Measurements from ENCODE around the gene UPF2.
"Not testable (repeated sequence)": the region's sequence is repeated elsewhere in the genome, so short reads cannot be mapped to it uniquely, and the experiment has no call there.

UPF2 gene

DNA sequence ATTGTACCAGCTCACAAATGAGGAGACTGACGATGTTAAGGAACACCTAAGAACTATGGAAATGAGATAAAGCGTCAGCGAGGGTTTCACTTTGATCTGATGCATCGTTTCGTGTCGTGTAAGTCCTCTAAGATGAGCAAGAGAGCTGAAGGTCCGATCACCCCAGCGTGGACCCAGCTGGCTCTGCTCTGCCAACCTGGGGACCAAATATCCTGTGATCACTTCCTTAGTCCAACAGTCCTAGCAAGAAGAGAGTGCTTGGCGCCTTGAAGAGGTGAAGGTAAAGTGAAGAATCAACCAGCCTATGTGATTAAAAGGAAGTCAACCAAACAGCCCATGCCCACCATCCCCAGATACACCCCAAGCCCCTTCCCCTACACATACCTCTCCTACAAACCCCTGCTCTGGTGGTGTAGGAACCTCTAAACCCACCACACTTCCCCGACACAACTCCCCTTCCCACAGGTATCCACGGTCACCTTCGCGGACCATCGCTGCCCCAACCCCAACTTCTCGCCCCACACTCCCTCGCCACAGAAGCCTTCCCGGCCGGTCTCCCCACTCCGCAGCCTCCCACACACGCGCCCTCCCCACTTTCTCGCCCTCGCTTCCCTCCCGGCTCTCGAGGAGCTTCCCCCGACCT is 722 bp downstream of the UPF2 start:
- DNase-seq: peak; percentile 66

DNA sequence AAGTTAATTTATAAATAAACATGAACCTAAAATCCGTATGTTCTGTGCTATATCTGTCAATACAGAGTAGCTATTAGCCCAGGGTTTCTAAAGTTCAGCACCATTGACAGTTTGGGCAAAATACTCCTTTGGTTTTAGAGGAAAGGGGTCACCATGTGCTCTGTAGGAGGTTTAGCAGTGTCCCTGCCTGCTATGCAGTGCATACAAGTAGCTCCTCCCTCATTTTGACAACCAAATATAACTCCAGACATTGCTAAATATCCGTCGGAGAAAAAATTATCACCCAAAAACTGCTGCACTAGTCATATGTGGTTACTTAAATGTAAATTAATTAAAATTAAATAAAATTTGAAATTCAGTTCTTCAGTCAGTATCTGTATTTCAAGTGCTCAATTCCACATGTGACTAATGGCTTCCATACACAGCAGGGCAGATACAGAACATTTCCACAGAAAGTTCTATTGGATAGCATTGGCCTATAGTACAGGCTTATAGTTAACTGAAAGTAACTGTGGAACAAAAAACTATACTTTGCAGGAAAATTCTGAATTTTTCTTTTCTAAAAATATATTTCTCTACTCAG is 6.4 kb downstream of the UPF2 start:
- no peak for DNase-seq

DNA sequence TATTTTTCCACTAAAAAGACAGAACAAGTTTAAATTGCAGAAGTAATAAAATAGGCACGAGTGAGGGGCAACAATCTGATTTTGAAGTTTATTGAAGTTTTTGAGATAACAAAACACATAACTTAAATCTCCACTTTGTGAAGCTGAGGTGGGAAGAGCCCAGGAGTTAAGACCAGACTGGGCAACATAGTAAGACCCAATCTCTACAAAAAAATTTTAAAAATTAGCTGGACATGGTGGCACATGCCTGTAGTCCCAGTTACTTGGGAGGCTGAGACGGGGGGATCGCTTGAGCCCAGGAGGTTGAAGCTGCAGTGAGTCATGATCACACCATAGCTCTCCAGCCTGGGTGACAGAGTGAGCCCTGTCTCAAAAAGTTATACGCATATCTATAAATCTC is 11.2 kb downstream of the UPF2 start:
- no peak for DNase-seq

DNA sequence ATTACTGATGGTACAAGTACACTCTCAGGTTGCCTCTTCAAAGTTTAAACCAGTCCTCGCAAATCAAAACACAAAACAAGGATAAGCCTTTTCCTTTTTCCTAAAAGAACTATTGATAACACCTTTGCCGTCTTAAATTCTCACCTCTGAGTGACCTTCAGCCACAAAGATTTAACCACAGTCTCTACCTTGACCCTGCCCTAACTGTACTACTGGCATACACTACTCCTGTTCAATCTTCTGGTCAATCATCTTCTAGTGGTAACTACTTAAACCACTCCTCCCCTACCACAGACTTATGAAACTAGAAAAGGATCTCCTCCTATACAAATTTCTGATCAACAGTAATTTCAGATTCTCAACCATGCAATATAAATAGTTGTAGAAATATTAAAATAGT is 15.1 kb downstream of the UPF2 start:
- no peak for DNase-seq

DNA sequence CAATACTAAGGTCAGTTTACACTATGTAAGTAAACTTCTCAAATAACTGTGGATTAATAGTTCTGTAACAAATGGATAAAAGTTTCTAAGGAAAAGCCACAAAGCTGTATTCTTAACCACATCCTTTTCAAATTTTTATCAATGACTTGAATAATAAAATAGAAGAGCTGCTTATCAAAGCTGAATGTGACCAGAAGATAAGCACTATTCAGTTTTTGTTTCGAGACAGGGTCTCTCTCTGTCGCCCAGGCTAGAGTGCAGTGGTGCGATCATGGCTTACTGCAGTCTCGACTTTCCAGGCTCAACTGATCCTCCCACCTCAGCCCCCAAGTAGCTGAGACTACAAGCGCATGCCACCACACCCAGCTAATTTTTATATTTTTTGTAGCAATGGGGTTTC is 17.0 kb downstream of the UPF2 start:
- DNase-seq: peak; percentile 77

DNA sequence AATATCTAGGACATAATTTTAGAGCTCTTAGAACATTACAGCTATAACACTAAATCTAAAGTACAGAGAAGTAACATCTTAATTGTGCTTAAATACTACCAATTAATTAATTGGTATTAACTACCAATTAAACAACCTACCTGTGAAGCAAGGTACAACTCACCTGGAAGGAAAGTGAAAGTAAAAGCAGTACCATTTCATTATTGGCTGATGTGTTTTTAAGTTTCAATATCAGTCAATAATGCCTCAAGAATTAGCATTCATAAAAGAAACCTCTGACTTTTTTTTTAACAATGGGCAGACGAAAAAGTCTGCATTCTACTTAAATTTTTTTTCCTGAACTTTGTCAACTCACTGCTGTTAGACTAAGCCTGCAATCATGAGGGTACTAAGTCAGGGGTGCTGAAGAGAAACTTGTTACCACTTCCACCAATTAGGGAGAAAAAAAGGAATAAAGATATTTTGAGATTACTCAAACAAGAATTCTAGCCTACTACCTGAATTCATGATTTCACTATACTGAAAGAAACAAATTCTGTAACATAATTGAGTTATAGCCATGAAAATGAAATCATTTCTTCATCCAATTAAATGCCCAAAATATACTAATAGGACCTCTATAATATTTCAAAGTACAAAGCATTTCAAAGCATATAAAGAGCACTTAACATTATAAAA is 19.9 kb downstream of the UPF2 start:
- no peak for DNase-seq

DNA sequence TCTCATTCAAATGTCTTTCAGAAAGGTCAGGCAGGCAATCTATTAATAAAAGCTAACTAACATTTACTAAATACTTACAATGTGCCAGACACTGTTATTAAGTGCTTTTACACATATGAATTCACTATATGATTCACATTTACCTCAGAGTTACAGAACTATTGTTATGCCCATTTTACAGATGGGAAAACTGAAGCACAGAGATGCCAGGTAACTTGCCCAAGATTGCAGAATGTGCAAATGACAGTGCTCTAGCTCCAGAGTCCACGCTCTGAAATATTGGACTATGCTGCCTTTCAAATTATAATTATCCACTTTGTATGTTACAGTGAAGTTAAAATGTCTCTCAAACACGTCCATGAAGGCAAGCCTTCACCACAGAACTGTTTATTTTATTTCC is 22.0 kb downstream of the UPF2 start:
- DNase-seq: no peak

DNA sequence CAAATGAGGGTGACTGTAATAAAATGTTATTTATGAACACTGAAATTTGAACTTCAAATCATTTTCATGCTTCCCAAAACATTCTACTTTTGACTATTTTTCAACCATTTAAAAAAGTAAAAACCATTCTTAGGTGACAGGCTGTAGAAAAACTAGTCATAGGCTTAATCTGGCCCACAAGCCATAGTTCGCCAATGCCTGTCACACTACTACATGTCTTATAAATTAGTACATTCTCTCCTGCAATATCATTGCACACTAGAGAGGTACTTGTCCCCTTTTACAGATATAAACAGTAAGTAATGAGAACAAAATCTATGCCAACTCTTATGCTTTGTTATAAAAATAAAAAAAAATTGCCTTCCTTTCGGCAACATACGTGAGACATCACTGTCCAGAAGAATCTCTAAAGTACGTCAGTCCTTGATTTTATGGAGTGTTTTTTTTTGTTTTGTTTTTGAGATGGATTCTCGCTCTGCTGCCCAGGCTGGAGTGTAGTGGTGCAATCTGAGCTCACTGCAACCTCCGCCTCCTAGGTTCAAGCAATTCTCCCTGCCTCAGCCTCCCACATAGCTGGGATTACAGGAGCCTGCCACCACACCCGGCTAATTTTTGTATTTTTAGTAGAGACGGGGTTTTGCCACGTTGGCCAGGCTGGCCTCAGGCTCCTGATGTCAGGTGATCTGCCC is 23.2 kb downstream of the UPF2 start:
- DNase-seq: no peak

DNA sequence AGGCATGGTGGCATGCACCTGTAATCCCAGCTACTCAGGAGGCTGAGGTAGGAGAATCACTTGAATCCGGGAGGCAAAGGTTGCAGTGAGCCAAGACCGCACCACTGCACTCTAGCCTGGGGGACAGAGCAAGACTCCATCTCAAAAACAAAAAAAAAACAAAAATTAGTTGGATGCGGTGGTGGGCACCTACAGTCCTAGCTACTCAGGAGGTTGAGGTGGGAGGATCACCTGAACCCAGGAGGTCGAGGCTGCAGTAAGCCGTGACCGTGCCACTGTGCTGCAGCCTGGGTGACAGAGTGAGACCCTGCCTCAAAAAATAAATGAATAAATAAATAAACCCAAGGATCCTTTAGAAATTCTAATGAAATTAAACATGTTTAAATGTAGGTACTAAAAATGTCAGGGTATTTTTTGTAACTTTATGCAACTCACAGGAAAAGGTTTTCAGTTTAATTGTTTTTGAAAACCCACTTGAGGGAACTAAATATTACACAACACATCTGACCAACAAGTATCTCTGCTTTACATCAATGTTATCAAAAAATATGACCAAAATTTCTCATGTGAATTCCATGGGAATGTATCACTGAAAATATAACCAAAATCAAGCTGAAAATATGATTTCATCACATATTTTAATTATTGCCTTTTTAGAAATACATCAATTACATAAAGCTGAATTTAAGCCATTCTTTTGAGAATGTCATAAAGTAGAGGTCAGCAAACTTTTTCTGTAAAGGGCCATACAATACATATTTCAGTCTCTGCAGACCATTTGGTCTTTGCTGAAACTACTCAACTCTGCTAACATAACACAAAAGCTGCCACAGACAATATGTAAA is 23.9 kb downstream of the UPF2 start:
- peak; percentile 55 for DNase-seq

DNA sequence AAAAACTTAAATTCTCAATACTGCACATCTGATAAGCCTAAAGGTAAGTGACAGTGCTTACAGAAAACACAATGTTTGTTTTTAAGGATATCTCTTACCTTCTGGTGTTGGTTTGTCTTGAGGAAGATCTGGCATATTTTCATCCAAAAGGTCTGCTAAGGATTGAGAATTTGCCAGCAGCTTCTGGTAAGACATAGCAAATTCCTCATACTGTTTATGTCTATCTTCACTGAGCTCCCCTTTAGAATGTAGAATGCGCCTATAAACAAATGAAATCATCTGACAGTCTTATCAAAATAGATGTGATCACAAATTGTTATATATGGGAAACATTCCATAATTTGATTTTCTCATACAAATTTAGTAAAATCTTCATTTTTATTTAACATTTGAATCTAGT is 28.7 kb downstream of the UPF2 start:
- DNase-seq: no peak

DNA sequence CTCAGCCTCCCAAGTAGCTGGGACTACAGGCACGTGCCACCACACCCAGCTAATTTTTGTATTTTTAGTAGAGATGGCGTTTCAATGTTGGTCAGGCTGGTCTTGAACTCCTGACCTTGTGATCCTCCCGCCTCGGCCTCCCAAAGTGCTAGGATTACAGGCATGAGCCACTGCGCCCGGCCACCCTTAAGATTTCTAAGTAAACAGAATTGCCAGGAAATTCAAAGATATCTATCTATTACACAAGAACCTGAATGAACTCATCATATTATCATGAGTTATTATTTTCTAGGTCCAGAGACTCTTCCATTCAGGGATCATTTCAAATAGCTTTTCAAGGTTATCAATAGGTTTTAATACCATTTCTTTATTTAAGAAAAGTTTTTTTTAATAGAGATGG is 29.2 kb downstream of the UPF2 start:
- not testable (repeated sequence) for DNase-seq

DNA sequence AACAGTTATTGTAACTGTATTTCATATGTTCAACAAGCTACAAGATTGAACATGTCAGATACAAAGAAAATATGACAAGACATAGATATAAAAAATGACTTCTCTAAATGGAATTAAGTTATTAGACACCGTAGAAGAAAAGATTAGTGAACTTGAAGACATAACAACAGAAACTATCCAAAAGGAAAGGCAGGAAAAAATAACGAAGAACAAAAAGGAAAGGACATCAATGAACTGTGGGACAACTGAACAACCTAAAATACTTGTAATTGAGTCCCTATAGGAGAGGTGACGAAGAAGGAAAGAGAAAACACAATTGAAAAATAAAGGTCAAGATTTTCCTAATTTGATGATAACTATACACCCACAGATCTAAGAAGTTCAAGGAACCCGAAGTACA is 32.3 kb downstream of the UPF2 start:
- no peak for DNase-seq

DNA sequence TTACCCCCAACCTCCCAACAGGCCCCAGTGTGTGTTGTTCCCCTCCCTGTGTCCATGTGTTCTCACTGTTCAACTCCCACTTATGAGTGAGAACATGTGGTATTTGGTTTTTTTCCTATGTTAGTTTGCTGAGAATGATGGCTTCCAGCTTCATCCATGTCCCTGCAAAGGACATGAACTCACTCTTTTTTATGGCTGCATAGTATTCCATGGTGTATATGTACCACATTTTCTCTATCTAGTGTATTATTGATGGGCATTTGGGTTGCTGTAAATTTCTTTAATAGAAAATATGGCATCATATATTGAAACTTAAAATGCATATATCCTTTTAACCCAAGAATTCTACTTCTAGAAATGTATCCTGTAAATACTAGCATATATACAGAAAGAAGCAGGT is 33.8 kb downstream of the UPF2 start:
- DNase-seq: not testable (repeated sequence)

DNA sequence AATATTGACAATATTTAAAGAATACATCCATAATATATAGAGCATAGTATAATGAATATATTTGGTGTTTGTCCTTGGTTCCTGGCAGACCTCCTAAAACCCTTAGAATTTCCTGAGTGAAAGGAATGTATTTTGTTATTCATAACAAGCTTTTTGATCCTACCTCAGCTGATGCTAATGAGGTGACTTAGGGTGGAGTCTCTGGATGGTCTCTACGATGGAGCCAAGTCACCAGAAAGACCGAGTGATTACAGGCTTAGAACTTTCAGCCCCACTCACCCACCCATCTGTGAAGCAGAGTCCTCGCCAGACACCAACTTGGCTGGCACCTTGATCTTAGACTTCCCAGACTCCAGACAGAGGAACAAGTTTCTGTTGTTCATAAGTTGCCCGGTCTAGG is 35.9 kb downstream of the UPF2 start:
- DNase-seq: no peak

DNA sequence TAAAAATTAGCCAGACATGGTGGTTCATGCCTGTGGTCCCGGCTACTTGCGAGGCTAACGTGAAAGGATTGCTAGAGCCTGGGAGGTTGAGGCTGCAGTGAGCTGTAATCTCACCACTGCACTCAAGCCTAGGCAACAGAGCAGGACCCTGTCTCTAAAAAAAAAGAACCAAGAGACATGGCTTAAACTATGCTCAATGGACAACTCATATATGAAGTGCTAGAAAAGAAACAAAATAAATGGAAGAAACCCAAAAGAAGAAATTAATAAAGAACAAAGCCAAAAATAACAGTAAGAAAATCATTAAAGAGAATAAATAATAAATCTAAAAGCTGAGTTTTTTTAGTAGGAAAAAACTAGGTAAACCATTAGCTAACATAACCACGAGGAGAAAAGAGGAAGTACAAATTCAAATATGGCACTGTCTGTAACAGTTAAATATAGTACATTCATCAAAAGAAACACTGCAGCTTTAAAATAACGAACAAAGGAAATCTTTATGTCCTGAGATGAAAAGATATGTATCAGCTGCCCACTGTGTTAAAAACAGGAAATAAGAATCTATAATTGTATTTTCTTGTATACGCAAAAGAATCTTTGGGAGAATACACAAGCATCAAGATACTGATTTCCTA is 48.7 kb downstream of the UPF2 start:
- peak; percentile 82 for DNase-seq

DNA sequence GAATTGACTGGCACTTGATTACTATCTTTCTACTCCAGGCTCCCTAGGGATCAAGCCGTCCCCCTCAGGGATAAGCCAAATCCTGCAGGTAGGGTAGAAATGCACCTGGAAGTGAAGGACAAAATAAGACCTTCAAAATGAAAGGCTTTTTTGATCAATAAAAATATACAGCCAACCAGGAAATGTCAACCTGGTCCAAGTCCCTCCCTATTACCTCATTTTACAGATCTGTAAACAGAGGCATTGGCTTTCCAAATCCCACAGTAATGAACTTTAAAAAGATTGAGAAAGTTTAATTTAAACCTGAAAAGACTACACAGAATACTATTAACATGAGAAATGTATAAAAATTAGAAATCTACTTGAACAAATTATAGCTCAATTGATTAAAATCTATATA is 53.7 kb downstream of the UPF2 start:
- DNase-seq: no peak

DNA sequence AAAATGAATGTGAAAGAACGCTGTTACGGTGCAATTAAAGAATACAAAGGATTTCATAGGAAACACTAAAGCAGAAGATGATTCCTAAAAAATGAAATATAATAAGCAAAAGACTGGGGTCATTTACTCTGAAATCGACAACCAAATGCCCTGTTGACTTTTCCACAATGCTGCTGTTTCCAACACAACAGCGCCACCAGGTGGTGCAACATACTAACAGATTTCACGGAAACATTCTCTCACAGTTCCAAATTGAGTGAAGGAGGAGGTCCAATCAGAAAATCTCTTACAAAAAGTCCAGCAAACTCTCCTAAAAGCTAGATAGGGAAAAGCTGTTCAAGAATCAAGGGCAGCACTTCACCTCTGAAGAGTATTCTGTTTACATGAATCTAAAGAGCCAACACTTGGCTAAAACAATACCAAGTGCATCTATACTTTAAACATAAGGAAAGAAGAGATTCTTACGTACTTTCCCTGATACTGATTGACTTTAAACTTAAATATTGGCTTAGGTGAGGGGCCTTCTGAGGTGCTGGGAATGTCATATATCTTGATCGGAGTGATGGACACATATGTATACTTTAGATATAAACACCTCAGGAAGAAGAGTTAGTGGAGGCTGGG is 55.9 kb downstream of the UPF2 start:
- peak; percentile 91 for DNase-seq

DNA sequence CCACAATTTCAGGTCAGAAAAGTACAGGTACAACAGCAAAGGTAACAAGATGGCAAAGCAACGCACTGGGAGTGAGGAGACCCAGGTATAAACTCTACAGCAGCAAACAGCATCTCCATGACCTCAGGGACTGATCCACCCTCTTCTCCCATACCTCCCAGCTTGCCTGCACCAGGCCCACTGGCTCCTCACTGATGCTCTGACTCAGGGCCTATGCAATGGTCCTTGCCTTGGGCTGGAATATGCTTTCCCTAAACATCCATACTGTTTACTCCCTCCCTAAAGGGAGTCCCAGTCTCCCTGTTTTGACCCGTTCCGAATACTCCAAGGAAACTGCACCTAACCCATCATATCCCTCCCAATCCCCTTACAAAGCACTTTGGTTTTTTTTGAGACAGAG is 60.4 kb downstream of the UPF2 start:
- DNase-seq: no peak

DNA sequence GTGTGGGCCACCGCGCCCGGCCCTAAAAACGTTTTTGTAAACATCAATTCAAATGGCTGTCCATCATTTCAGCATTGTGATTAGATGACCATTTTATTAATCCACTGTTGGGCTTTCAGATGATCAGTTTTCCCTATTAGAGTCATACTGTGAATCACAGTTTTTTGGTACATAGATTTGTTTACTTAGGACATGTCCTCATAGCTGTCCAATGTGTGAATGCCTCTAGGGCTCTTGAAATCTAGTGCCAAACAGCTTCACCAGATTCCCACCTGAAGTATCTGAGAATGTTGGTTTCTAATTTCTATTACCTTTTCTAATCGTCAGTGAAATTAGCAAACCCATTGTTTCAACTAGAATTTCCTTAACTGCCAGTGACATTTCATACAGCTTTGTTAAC is 66.8 kb downstream of the UPF2 start:
- no peak for DNase-seq

DNA sequence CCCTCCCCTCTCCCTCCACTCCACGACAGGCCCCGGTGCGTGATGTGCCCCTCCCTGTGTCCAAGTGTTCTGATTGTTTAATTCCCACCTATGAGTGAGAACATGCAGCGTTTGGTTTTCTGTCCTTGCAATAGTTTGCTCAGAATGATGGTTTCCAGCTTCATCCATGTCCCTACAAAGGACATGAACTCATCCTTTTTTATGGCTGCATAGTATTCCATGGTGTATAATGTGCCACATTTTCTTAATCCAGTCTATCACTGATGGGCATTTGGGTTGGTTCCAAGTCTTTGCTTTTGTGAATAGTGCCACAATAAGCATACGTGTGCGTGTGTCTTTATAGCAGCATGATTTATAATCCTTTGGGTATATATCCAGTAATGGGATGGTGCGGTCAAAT is 70.1 kb downstream of the UPF2 start:
- not testable (repeated sequence) for DNase-seq

DNA sequence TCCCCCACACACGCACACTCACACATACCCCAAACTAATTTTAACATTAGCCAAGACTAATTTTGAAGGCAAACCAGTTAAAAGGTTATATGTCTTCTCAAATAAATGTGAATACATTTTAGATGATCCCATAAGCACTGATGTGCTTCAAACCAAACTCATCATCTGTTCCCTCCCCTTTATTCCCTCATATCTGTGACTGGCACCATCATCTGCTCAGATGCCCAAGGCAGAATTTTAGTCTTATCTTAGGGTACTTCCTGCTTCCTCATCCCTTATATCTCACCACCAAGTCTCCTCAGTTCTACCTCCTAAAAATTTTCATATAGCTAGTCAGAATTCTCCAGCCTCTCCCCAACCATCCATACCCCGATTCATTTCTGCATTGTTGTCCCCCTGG is 80.4 kb downstream of the UPF2 start:
- peak; percentile 62 for DNase-seq

DNA sequence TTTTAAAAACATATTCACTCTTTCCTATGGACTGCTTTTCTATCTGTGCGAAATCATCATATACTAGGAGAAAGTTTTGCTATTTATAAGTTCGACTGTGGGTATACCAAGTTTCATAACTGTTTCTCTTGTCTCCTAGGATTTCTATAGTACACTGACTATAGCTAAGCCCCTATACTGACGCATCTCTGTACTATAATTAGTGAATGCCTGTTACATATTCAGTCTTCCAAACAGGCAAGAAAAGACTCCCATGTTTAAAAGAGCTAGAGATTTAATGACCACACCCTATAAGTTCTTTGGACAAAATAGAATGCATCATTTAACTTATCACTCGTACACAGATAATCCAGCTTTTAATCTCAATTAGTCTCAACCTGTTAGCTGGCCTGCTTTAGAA is 80.8 kb downstream of the UPF2 start:
- DNase-seq: no peak
